ENCODE measurements around the gene FBXO34. TPM values are rescaled to one million over a fixed set of nuclear protein-coding genes. Genes with fewer than 3 reads are reported as not detected.

Gene FBXO34
- total and polyA plus RNA-seq, 9 of the 15 experiments (the other 6 are each of a cell fraction or from before 2014, with no cell fraction given), result 6.3 to 24.9 (median 16.2) TPM

DNA sequence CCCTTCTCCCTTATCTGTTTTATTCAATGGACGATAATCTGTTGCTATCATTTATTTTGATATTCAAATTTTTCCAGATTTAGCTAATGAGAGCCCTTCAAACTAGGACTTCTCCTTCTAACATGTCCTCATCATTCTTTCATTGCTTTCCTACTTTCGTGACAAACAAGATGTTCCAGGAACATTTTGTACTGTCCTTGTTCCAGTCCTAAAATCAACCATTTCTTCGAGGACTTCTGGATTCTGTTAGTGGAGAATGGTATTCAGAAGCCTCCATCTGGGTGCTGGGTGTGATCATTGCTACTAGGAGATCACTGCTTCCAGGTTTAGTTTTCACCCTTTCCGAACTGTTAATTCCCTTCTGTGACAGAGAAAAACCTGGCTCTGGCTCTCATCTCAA lies 29.5 kb upstream of the FBXO34 start (continued):
- TF ChIP-seq EP400 (IDR thresholded peaks at IDR 0.05), result no peak

DNA sequence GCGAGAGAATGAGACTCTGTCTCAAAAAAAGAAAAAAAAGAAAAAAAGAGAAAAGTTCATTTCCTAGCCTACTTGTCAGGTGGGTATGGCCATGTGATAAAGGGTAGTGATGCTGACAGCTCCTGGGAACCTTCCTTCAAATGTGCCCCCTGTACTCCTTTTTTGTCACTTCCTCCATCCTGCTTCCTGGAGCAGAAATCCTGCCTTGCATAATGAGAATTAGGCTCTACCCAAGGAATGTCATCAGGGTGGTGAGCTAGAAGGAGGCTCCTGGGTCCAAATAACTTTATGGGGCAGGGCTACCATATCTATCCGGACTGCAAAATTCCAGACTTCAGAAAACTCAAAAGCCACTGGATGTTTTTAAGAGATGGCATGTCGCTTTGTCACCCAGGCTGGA lies 27.8 kb upstream of the FBXO34 start:
- H3K9ac ChIP-seq (ENCODE audit: insufficient read depth in 1 of 2, low read depth in 2 of 2, low read length in 2 of 2), result no peak overlapping the region
- WGBS (ENCODE audit: insufficient coverage, low coverage, missing lambda C conversion rate), result 4% methylated on average over 2 of the region's 3 CpGs
- H3K9me3 ChIP-seq (replicated peaks; ENCODE audit: control insufficient read depth, insufficient read depth, low read depth, low read length), result no peaks in the 10 kb centered on the region
- no peak for TF ChIP-seq MCM5 (IDR thresholded peaks at IDR 0.05; ENCODE audit: low read depth)
- TF ChIP-seq SREBF1 (IDR thresholded peaks at IDR 0.05; ENCODE audit: borderline replicate concordance, low read depth, low read length), result no peak
- TF ChIP-seq PCBP1 (IDR thresholded peaks at IDR 0.05; ENCODE audit: low read depth, low read length, poor library complexity, severe bottlenecking), result no peak
- no peak for TF ChIP-seq KDM1A (IDR thresholded peaks at IDR 0.05)
- no peak for TF ChIP-seq HDAC2 (IDR thresholded peaks at IDR 0.05)
- TF ChIP-seq, protein P1, sequence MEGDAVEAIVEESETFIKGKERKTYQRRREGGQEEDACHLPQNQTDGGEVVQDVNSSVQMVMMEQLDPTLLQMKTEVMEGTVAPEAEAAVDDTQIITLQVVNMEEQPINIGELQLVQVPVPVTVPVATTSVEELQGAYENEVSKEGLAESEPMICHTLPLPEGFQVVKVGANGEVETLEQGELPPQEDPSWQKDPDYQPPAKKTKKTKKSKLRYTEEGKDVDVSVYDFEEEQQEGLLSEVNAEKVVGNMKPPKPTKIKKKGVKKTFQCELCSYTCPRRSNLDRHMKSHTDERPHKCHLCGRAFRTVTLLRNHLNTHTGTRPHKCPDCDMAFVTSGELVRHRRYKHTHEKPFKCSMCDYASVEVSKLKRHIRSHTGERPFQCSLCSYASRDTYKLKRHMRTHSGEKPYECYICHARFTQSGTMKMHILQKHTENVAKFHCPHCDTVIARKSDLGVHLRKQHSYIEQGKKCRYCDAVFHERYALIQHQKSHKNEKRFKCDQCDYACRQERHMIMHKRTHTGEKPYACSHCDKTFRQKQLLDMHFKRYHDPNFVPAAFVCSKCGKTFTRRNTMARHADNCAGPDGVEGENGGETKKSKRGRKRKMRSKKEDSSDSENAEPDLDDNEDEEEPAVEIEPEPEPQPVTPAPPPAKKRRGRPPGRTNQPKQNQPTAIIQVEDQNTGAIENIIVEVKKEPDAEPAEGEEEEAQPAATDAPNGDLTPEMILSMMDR (IDR thresholded peaks at IDR 0.05 in 2 of 3, conservative IDR thresholded peaks at IDR 0.05 in 1 of 3; ENCODE audit: insufficient read depth in 2 of 3, low read depth in 1 of 3, low read length in 3 of 3), result no peak
- TF ChIP-seq ZZZ3 (IDR thresholded peaks at IDR 0.05), result no peak
- TF ChIP-seq FOXJ2 (tag; IDR thresholded peaks at IDR 0.05), result no peak
- no peak for TF ChIP-seq HEY1 (CRISPR knock-in tag; IDR thresholded peaks at IDR 0.05; ENCODE audit: borderline replicate concordance)
- no peak for TF ChIP-seq TCF7L2 (IDR thresholded peaks at IDR 0.05; ENCODE audit: low read depth, low read length)
- TF ChIP-seq HDAC1 (IDR thresholded peaks at IDR 0.05), result no peak
- TF ChIP-seq, protein P2, sequence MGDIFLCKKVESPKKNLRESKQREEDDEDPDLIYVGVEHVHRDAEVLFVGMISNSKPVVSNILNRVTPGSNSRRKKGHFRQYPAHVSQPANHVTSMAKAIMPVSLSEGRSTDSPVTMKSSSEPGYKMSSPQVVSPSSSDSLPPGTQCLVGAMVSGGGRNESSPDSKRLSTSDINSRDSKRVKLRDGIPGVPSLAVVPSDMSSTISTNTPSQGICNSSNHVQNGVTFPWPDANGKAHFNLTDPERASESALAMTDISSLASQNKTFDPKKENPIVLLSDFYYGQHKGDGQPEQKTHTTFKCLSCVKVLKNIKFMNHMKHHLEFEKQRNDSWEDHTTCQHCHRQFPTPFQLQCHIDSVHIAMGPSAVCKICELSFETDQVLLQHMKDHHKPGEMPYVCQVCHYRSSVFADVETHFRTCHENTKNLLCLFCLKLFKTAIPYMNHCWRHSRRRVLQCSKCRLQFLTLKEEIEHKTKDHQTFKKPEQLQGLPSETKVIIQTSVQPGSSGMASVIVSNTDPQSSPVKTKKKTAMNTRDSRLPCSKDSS (IDR thresholded peaks at IDR 0.05; ENCODE audit: low read depth, partially characterized antibody), result no peak
- TF ChIP-seq ZNF165 (CRISPR knock-in tag; IDR thresholded peaks at IDR 0.05; ENCODE audit: borderline replicate concordance), result no peak
- TF ChIP-seq CREB1 (IDR thresholded peaks at IDR 0.05), result no peak
- no peak for TF ChIP-seq CREB1 (CRISPR knock-in tag; IDR thresholded peaks at IDR 0.05)
- no peak for TF ChIP-seq NR4A1 (CRISPR knock-in tag; IDR thresholded peaks at IDR 0.05)
- no peak for TF ChIP-seq NR4A1 (tag; IDR thresholded peaks at IDR 0.05)
- TF ChIP-seq, protein P3, sequence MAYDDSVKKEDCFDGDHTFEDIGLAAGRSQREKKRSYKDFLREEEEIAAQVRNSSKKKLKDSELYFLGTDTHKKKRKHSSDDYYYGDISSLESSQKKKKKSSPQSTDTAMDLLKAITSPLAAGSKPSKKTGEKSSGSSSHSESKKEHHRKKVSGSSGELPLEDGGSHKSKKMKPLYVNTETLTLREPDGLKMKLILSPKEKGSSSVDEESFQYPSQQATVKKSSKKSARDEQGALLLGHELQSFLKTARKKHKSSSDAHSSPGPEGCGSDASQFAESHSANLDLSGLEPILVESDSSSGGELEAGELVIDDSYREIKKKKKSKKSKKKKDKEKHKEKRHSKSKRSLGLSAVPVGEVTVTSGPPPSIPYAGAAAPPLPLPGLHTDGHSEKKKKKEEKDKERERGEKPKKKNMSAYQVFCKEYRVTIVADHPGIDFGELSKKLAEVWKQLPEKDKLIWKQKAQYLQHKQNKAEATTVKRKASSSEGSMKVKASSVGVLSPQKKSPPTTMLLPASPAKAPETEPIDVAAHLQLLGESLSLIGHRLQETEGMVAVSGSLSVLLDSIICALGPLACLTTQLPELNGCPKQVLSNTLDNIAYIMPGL (CRISPR knock-in tag; IDR thresholded peaks at IDR 0.05), result no peak
- peaks cover 3% of the 10 kb centered on the region in 2 experiments; a peak in 4 of 5 replicates for H3K27me3 ChIP-seq (ENCODE audit: control insufficient read depth in 2 of 2, insufficient read depth in 2 of 2, low read length in 2 of 2)
- in situ Hi-C loops (cut with MboI) (no loop called here), intact Hi-C loops (cut with micrococcal nuclease) (no loop called here)
- H3K4me1 ChIP-seq (replicated peaks in 1 of 2; ENCODE audit: control insufficient read depth in 2 of 2, insufficient read depth in 2 of 2, low read length in 2 of 2), result peaks cover 0 to 3% of the 10 kb centered on the region in 2 experiments; a peak in 1 of 5 replicates
- ChIA-PET CTCF (ENCODE audit: low intra/inter-chr PET ratio) (no interaction called here), POLR2A (interaction anchor here (1.2 kb wide), 1 partner anchor 15 kb away, joined by 3 read pairs; no protein-coding TSS in a partner anchor)
- no peak overlapping the region for H3K4me3 ChIP-seq
- no peak overlapping the region for H2AFZ ChIP-seq (ENCODE audit: low read depth, low read length)
- FAIRE-seq (no peak), DNase-seq (ENCODE audit: extremely low read depth in 1 of 4, low spot score in 3 of 4) (no peak), ATAC-seq (no peak)
- H3K79me2 ChIP-seq (ENCODE audit: control insufficient read depth, insufficient read depth, low read length), result no peaks in the 10 kb centered on the region
- no peak overlapping the region for H3K27ac ChIP-seq (ENCODE audit: extremely low read depth, low read depth, low read length)
- H3K4me2 ChIP-seq (ENCODE audit: insufficient read depth, low read length), result no peak overlapping the region
- no peaks in the 10 kb centered on the region for H4K20me1 ChIP-seq (replicated peaks; ENCODE audit: control insufficient read depth, insufficient read depth, low read length)
- no TSS peak for BruUV-seq (replicated peaks)
- H3K36me3 ChIP-seq (ENCODE audit: control insufficient read depth, insufficient read depth, low read length), result no peaks in the 10 kb centered on the region
- no peaks in the 10 kb centered on the region for H3K9me1 ChIP-seq (ENCODE audit: control insufficient read depth, insufficient read depth, low read length)
